Adrenal gland (tissue), 12 donors: ENCODE results near the gene DIAPH2. TPM values are rescaled to one million over a fixed set of nuclear protein-coding genes. Genes with fewer than 3 reads are reported as not detected.

Experiments
- DNase-seq, 7 donors: peaks; one replicate each; pipeline ENCODE4 v3.0.0-alpha.2; 2019 to 2020
- H3K27ac ChIP-seq, 5 donors: fragments of 200-600 bp; sonication (generic) in 4 of 5; 1 replicate in 3 of 5; 2 replicates in 2 of 5; pipeline versions ENCODE4 v1.5.1 to v1.8.0; 2016 to 2020; ENCODE audit warnings: mild to moderate bottlenecking in 1 of 5
- H3K27me3 ChIP-seq: fragments of 200-600 bp; 2 replicates; pipeline ENCODE4 v1.8.0; 2021
- H3K36me3 ChIP-seq, 2 donors: fragments of 200-600 bp; replicated peaks in 1 of 2; 1 replicate in 1 of 2; 2 replicates in 1 of 2; pipeline versions ENCODE4 v1.5.1 to v1.8.0; 2018 to 2022
- H3K4me1 ChIP-seq, 2 donors: fragments of 200-600 bp; replicated peaks in 1 of 2; 1 replicate in 1 of 2; 2 replicates in 1 of 2; pipeline versions ENCODE4 v1.5.1 to v1.8.0; 2018 to 2021
- H3K4me3 ChIP-seq, 4 donors: fragments of 200-600 bp; sonication (generic) in 3 of 4; one replicate each; pipeline ENCODE4 v1.5.1; 2016 to 2018
- H3K9me3 ChIP-seq, 3 donors: fragments of 200-600 bp; sonication (generic) in 1 of 3; replicated peaks in 1 of 3; 1 replicate in 2 of 3; 2 replicates in 1 of 3; pipeline versions ENCODE4 v1.5.1 to v1.8.0; 2016 to 2021
- POLR2A ChIP-seq, 2 donors: fragments of 450-650 bp; IDR thresholded peaks; one replicate each; pipeline ENCODE4 v1.6.1; 2017; ENCODE audit warnings: antibody characterized with exemption in 2 of 2, mild to moderate bottlenecking in 2 of 2, moderate library complexity in 1 of 2
- WGBS, 4 donors: extraction: QIAGEN DNeasy Blood & Tissue Kit in 2 of 4; methylation state at CpG; one replicate each; pipeline versions ENCODE4 v1.1.5 to v1.1.7; 2013 to 2017; 5-methylcytosine and 5-hydroxymethylcytosine counted together
- intact Hi-C, 2 donors: fragments of 100-400 bp; cut with DNase I; formaldehyde crosslinking; loops; one replicate each; pipeline versions ENCODE4 v1.14.1 to v1.15.0; 2022 to 2023
- polyA plus RNA-seq, 3 donors: library from polyadenylated mRNA; stranded (reverse); fragments of 200-250 nt in 2 of 3; fragments of 350-450 nt in 1 of 3; fragmentation: Illumina TruSeq in 1 of 3; extraction: RNeasy Lipid Tissue Mini Kit (QIAGEN cat#74804) in 1 of 3; gene quantifications; one replicate each; pipeline ENCODE4 v1.2.3, GENCODE V29; 2013 to 2014
- total RNA-seq, 9 donors: library from RNA; depleted of rRNA in 4 of 9; stranded (reverse); fragments of >200 nt in 4 of 9; fragments of 120-200 nt in 1 of 9; fragmentation: NEBNext Ultra II Directional in 1 of 9; extraction: Animal tissue kit (Norgen Biotek cat#: 25700) in 1 of 9; gene quantifications; one replicate each; pipeline versions ENCODE4 v1.1.0 to v1.2.4, GENCODE V29; 2013 to 2023
- TF ChIP-seq, protein P1 (sequence below), 6 experiments: fragments of 450-650 bp in 4 of 6; fragments of 200-600 bp in 2 of 6; sonication (generic) in 1 of 6; IDR thresholded peaks; 1 replicate in 5 of 6; 2 replicates in 1 of 6; pipeline versions ENCODE4 v1.5.1 to v1.8.0; 2016 to 2021; ENCODE audit warnings: antibody characterized with exemption in 6 of 6, mild to moderate bottlenecking in 2 of 6, moderate library complexity in 1 of 6
- donor health status: healthy with polysubstance abuse.
- donor health status: Bipolar disorder and iron deficiency.
- donor health status: DM: yes; HTN: yes; CAD: no.
- donor health status: DM: no; HTN: no; CAD: no.
- donor health status: DM: no; HTN: no; CAD: no.
- donor health status: DM: yes; HTN: yes; CAD: no.

The DIAPH2 gene
- total and polyA plus RNA-seq, 12 donors, result 3.2 to 33.3 (median 12.3) TPM

- Histone ChIP-seq H3K4me1 (no peaks in the 10 kb centered on the region), H3K27me3 (peaks cover 4% of the 10 kb centered on the region), H3K4me3 (no peak overlapping the region), H3K9me3 (no peaks in the 10 kb centered on the region), H3K27ac (no peak overlapping the region), H3K36me3 (no peaks in the 10 kb centered on the region)
- TF ChIP-seq, protein P1, sequence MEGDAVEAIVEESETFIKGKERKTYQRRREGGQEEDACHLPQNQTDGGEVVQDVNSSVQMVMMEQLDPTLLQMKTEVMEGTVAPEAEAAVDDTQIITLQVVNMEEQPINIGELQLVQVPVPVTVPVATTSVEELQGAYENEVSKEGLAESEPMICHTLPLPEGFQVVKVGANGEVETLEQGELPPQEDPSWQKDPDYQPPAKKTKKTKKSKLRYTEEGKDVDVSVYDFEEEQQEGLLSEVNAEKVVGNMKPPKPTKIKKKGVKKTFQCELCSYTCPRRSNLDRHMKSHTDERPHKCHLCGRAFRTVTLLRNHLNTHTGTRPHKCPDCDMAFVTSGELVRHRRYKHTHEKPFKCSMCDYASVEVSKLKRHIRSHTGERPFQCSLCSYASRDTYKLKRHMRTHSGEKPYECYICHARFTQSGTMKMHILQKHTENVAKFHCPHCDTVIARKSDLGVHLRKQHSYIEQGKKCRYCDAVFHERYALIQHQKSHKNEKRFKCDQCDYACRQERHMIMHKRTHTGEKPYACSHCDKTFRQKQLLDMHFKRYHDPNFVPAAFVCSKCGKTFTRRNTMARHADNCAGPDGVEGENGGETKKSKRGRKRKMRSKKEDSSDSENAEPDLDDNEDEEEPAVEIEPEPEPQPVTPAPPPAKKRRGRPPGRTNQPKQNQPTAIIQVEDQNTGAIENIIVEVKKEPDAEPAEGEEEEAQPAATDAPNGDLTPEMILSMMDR (IDR thresholded peaks at IDR 0.05), result no peak
- TF ChIP-seq POLR2A (IDR thresholded peaks at IDR 0.05), result no peak
- DNase-seq, result no peak
- WGBS, 4 donors, result 76 to 91% (median 89%) methylated on average over 1 of the region's 1 CpG
- intact Hi-C loops, result no loop called here
These were observed 58.9 kb downstream of the DIAPH2 start for GRCh38 chrX:96743367-96744073.

DNA sequence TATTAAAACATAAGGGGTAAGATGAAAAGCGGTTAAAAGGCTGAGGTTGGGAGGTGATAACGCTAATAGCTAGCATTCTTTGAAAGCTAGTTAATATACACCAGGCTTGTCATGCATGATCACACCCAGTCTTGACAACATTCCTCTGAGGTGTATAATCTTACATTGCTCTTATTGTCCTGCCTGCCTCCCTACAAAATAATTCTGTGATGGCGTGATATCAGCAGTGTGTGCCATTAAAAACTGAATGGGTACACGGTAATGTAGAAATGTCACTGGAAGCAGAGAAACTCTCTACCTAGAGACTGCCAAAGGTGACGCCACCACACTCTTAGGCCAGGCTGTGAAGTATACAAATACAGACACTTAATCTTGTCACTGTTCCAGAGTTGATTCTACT is 68.1 kb downstream of the DIAPH2 start:
- Histone ChIP-seq H3K36me3 (no peaks in the 10 kb centered on the region), H3K27me3 (peaks cover 8% of the 10 kb centered on the region), H3K9me3 (no peaks in the 10 kb centered on the region), H3K4me1 (no peaks in the 10 kb centered on the region), H3K4me3 (no peak overlapping the region), H3K27ac (no peak overlapping the region)
- DNase-seq, result no peak
- TF ChIP-seq, protein P1 (IDR thresholded peaks at IDR 0.05), result no peak
- TF ChIP-seq POLR2A (IDR thresholded peaks at IDR 0.05), result no peak
- intact Hi-C loops, result no loop called here
- WGBS, 4 donors, result 88 to 97% (median 92%) methylated on average over 5 of the region's 5 CpGs

- no peak for TF ChIP-seq POLR2A (IDR thresholded peaks at IDR 0.05)
- TF ChIP-seq, protein P1 (IDR thresholded peaks at IDR 0.05), result no peak
- Histone ChIP-seq H3K27ac (no peak overlapping the region), H3K4me1 (no peaks in the 10 kb centered on the region), H3K9me3 (no peaks in the 10 kb centered on the region), H3K36me3 (no peaks in the 10 kb centered on the region), H3K27me3 (peaks cover 8% of the 10 kb centered on the region), H3K4me3 (no peak overlapping the region)
- 73 to 83% (median 77%) methylated on average over 1 of the region's 1 CpG for WGBS, 4 donors
- intact Hi-C loops, result no loop called here
- DNase-seq, result no peak
These were observed 68.6 kb downstream of the DIAPH2 start for GRCh38 chrX:96753230-96753629.

DNA sequence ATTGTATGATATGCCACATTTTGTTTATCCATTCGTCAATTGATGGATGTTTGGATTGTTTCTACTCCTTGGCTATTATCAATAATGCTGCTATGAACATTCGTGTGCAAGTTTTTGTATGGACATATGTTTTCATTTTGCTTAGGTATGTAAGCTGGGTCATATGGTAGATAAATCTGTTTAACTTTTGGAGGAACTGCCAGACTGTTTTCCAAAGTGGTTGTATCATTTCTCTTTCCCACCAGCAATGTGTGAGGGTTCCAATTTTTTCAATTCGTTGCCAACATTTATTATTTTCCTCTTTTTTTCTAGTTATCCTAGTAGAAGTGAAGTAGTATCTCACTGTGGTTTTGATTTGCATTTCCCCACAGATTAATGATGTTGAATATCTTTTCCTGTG is 71.8 kb downstream of the DIAPH2 start:
- Histone ChIP-seq H3K4me1 (no peaks in the 10 kb centered on the region), H3K27ac (no peak overlapping the region), H3K27me3 (peaks cover 4% of the 10 kb centered on the region), H3K36me3 (no peaks in the 10 kb centered on the region), H3K4me3 (no peak overlapping the region), H3K9me3 (no peaks in the 10 kb centered on the region)
- intact Hi-C loops, result no loop called here
- TF ChIP-seq POLR2A (IDR thresholded peaks at IDR 0.05), result no peak
- TF ChIP-seq, protein P1 (IDR thresholded peaks at IDR 0.05), result no peak
- DNase-seq, result no peak
- 60 to 95% (median 67%) methylated on average over 3 of the region's 3 CpGs for WGBS, 4 donors
